ENCODE data around the gene PFDN2. TPM values are rescaled to one million over a fixed set of nuclear protein-coding genes. Genes with fewer than 3 reads are reported as not detected.
A peak's percentile ranks its signal among the peaks of the same experiment; 100 is the strongest.

PFDN2 gene
- total and polyA plus RNA-seq, 2 of the 8 experiments (the other 6 are each of a cell fraction or from before 2014, with no cell fraction given) = 66.2 to 71.2 TPM

DNA sequence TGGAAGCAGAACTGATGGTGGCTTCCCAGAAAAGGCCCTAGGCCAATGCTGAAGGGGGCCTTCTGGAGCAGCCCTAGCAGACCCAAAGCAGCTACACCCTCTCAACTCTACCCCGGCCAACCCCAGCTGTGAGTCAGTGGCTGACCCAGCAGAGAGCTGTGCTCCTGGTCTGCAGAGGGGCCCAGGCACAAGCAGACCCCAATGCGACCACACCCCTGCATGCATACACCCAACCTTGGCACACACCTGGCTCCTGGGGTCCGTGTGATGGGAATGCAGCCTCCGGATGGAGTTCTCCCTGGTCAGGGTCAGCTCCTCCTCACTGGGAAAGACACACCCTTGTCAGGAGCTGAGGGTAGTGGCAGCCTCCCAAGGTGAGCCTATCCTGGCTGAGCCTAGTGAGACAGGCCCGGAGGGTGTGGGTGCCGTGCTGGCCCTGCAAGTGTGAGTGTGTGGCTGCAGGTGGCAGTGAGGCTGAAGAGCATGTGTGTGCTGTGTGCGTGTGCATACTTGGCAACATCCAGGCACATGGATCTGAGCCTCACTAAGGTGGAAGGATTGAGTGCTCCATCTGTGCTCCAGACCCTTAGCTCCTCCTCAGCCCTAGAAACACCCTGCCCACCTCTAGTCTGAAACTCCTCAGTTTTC is 44.2 kb downstream of the PFDN2 start:
- no peak for DNase-seq (ENCODE audit: low read depth in 1 of 2, low spot score in 2 of 2)
- Histone ChIP-seq H2BK15ac (ENCODE audit: low read length) (no peak overlapping the region), H4K8ac (ENCODE audit: extremely low read depth, insufficient read depth, low read length) (no peak overlapping the region), H2BK5ac (ENCODE audit: low read depth, low read length) (peak overlapping the region; percentile 0; the same call in 1 of the 2 replicates), H4K5ac (ENCODE audit: insufficient read length, low read depth, low read length) (no peak overlapping the region), H3K9me3 (ENCODE audit: insufficient read depth in 2 of 2, low read depth in 1 of 2, low read length in 1 of 2) (no peaks in the 10 kb centered on the region), H3K36me3 (ENCODE audit: control insufficient read depth in 2 of 4, insufficient read depth in 4 of 4, low read length in 3 of 4) (no peaks in the 10 kb centered on the region), H2BK20ac (ENCODE audit: low read length) (peak overlapping the region; percentile 7; the same call in 1 of the 2 replicates), H3K79me1 (ENCODE audit: low read depth, low read length) (no peaks in the 10 kb centered on the region), H2BK12ac (ENCODE audit: low read depth, low read length) (no peak overlapping the region), H2AK5ac (ENCODE audit: low read depth, low read length) (no peak overlapping the region), H2AFZ (ENCODE audit: low read length) (no peak overlapping the region; the same call in 1 of the 2 replicates), H3K23me2 (ENCODE audit: low read depth, low read length) (no peaks in the 10 kb centered on the region), H2BK120ac (replicated peaks; ENCODE audit: low read depth, low read length) (no peak overlapping the region), H3K27me3 (replicated peaks in 1 of 4; ENCODE audit: control insufficient read depth in 3 of 4, extremely low read depth in 1 of 4, insufficient read depth in 3 of 4, low read length in 3 of 4) (no peaks in the 10 kb centered on the region), H3K14ac (ENCODE audit: insufficient read length) (no peak overlapping the region), H3K27ac (ENCODE audit: low read depth, low read length) (no peak overlapping the region), H3K18ac (ENCODE audit: extremely low read depth, low read length) (no peak overlapping the region; the same call in 1 of the 2 replicates), H4K91ac (replicated peaks; ENCODE audit: insufficient read length, low read length) (peak overlapping the region; percentile 15), H3K79me2 (ENCODE audit: control insufficient read depth in 1 of 2, insufficient read depth in 2 of 2, low read length in 2 of 2) (no peaks in the 10 kb centered on the region), H3K4ac (replicated peaks; ENCODE audit: insufficient read length, low read depth, low read length) (peak overlapping the region; percentile 72), H3K4me1 (replicated peaks in 1 of 4; ENCODE audit: control insufficient read depth in 3 of 4, insufficient read depth in 4 of 4, low read length in 3 of 4) (peaks cover 0 to 8% (median 2%) of the 10 kb centered on the region in 4 experiments; a peak in 3 of 7 replicates), H3K9ac (replicated peaks in 1 of 4; ENCODE audit: extremely low read depth in 1 of 4, low read depth in 3 of 4, low read length in 3 of 4) (no peak overlapping the region), H3K4me3 (ENCODE audit: extremely low read depth in 1 of 4, insufficient read depth in 2 of 4, low read depth in 3 of 4, low read length in 4 of 4) (no peak overlapping the region), H3K23ac (ENCODE audit: insufficient read length) (no peak overlapping the region), H4K20me1 (replicated peaks in 1 of 2; ENCODE audit: control insufficient read depth in 1 of 2, insufficient read depth in 2 of 2, low read length in 2 of 2) (peaks cover 0 to 3% of the 10 kb centered on the region in 2 experiments), H3K56ac (replicated peaks; ENCODE audit: insufficient read length, low read depth, low read length) (no peak overlapping the region), H3K4me2 (ENCODE audit: insufficient read depth in 1 of 2, low read depth in 2 of 2, low read length in 2 of 2) (no peak overlapping the region)
- no peak for FAIRE-seq
- TF ChIP-seq, protein P1, sequence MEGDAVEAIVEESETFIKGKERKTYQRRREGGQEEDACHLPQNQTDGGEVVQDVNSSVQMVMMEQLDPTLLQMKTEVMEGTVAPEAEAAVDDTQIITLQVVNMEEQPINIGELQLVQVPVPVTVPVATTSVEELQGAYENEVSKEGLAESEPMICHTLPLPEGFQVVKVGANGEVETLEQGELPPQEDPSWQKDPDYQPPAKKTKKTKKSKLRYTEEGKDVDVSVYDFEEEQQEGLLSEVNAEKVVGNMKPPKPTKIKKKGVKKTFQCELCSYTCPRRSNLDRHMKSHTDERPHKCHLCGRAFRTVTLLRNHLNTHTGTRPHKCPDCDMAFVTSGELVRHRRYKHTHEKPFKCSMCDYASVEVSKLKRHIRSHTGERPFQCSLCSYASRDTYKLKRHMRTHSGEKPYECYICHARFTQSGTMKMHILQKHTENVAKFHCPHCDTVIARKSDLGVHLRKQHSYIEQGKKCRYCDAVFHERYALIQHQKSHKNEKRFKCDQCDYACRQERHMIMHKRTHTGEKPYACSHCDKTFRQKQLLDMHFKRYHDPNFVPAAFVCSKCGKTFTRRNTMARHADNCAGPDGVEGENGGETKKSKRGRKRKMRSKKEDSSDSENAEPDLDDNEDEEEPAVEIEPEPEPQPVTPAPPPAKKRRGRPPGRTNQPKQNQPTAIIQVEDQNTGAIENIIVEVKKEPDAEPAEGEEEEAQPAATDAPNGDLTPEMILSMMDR (IDR thresholded peaks at IDR 0.05; ENCODE audit: control extremely low read depth in 1 of 3, insufficient read depth in 1 of 3, low read depth in 1 of 3, low read length in 3 of 3) = peak in 2 of 3 experiments; percentile 15 to 18; a peak in 2 of 4 replicates
- no peak for TF ChIP-seq ZNF274 (IDR thresholded peaks at IDR 0.05; ENCODE audit: borderline replicate concordance, extremely low read depth, low read length)
- CTCF ChIA-PET (ENCODE audit: partially characterized antibody) = interaction anchor here (0.7 to 17.8 kb wide), 8 partner anchors 11 to 81 kb away, joined by 3 to 282 read pairs (median 6); partner anchors contain the start of genes KLHDC9 and NECTIN4
- 75% methylated on average over 7 of the region's 7 CpGs; no CpG with 5 or more reads in 1 of the 2 experiments for WGBS, 2 experiments (ENCODE audit: extremely low coverage in 1 of 2, insufficient coverage in 1 of 2, insufficient read length in 1 of 2, insufficient replicate concordance in 2 of 2, low coverage in 1 of 2, low lambda C conversion rate in 2 of 2, missing lambda C conversion rate in 1 of 2)
- POLR2A ChIA-PET (ENCODE audit: partially characterized antibody) = interaction anchor here (1.5 kb wide), 1 partner anchor 11 kb away, joined by 5 read pairs; no protein-coding TSS in a partner anchor

Data from H1 (cell line).